Naive thymus-derived CD4-positive, alpha-beta T cell (primary cell): Measurements from ENCODE around the gene COL9A3. TPM values are rescaled to one million over a fixed set of nuclear protein-coding genes. Genes with fewer than 3 reads are reported as not detected.
A peak's percentile ranks its signal among the peaks of the same experiment; 100 is the strongest.

Source experiments
- ATAC-seq: fragments of 150-1000 bp; cut with Tn5 transposase; 2 replicates; pipeline ENCODE4 v1.10.0; 2021; ENCODE audit warnings: mild to moderate bottlenecking, moderate library complexity
- CTCF ChIA-PET: fragments of 350-600 bp; sonication (Branson Sonifier 250); formaldehyde crosslinking; loops from one replicate; lab custom pipeline; 2021; ENCODE audit warnings: antibody characterized with exemption; lab: Charles Lee
- POLR2A ChIA-PET: fragments of 350-600 bp; sonication (Branson Sonifier 250); formaldehyde crosslinking; loops from one replicate; lab custom pipeline; 2021; ENCODE audit warnings: antibody characterized with exemption, inconsistent platforms; lab: Charles Lee
- DNase-seq, 9 donors: peaks; one replicate each; pipeline versions ENCODE4 v3.0.0 to v3.0.0-alpha.2; 2020 to 2022; ENCODE audit warnings: mixed read lengths in 1 of 9
- H3K27ac ChIP-seq: one replicate; pipeline ENCODE4 v1.7.0; 2013; ENCODE audit warnings: mild to moderate bottlenecking, low read depth, low read length, moderate library complexity
- H3K27me3 ChIP-seq, 2 donors: one replicate each; pipeline ENCODE4 v1.7.0; 2013; ENCODE audit warnings: low read length in 2 of 2, mild to moderate bottlenecking in 2 of 2, moderate library complexity in 2 of 2; ENCODE audit not compliant: control insufficient read depth in 2 of 2, insufficient read depth in 2 of 2
- H3K36me3 ChIP-seq, 3 experiments: 1 replicate in 2 of 3; 2 replicates in 1 of 3; pipeline ENCODE4 v1.7.0; 2013; ENCODE audit warnings: low read length in 3 of 3, mild to moderate bottlenecking in 3 of 3, moderate library complexity in 1 of 3; ENCODE audit not compliant: insufficient read depth in 3 of 3, control insufficient read depth in 2 of 3
- H3K4me1 ChIP-seq, 2 donors: one replicate each; pipeline ENCODE4 v1.7.0; 2013; ENCODE audit warnings: low read length in 2 of 2, mild to moderate bottlenecking in 2 of 2, moderate library complexity in 1 of 2; ENCODE audit not compliant: control insufficient read depth in 2 of 2, insufficient read depth in 2 of 2
- H3K4me3 ChIP-seq: 2 replicates; pipeline ENCODE4 v1.7.0; 2013; ENCODE audit warnings: mild to moderate bottlenecking, low read length
- H3K9me3 ChIP-seq, 3 experiments: 1 replicate in 2 of 3; 2 replicates in 1 of 3; pipeline ENCODE4 v1.7.0; 2013; ENCODE audit warnings: low read length in 3 of 3; ENCODE audit not compliant: control insufficient read depth in 2 of 3
- H3K27ac Mint-ChIP-seq, 9 donors: one replicate each; pipeline ENCODE4 v1.8.0; 2020 to 2022; ENCODE audit warnings: mixed read lengths in 9 of 9, mild to moderate bottlenecking in 8 of 9, moderate library complexity in 5 of 9, inconsistent platforms in 2 of 9
- H3K27me3 Mint-ChIP-seq, 5 donors: one replicate each; pipeline ENCODE4 v1.8.0; 2021 to 2022; ENCODE audit warnings: mixed read lengths in 5 of 5, mild to moderate bottlenecking in 1 of 5
- H3K36me3 Mint-ChIP-seq, 5 donors: one replicate each; pipeline ENCODE4 v1.8.0; 2020 to 2022; ENCODE audit warnings: mixed read lengths in 5 of 5, mild to moderate bottlenecking in 3 of 5, inconsistent platforms in 1 of 5
- H3K4me1 Mint-ChIP-seq, 7 donors: one replicate each; pipeline ENCODE4 v1.8.0; 2020 to 2022; ENCODE audit warnings: mixed read lengths in 7 of 7, mild to moderate bottlenecking in 3 of 7, inconsistent platforms in 1 of 7
- H3K4me3 Mint-ChIP-seq, 10 donors: one replicate each; pipeline ENCODE4 v1.8.0; 2020 to 2022; ENCODE audit warnings: mild to moderate bottlenecking in 10 of 10, mixed read lengths in 10 of 10, moderate library complexity in 6 of 10, inconsistent platforms in 2 of 10
- H3K9me3 Mint-ChIP-seq, 11 donors: one replicate each; pipeline ENCODE4 v1.8.0; 2020 to 2022; ENCODE audit warnings: mixed read lengths in 11 of 11, mild to moderate bottlenecking in 4 of 11, inconsistent platforms in 1 of 11, moderate library complexity in 1 of 11
- intact Hi-C, 2 donors: fragments of 100-400 bp; cut with micrococcal nuclease; formaldehyde crosslinking; loops; one replicate each; pipeline ENCODE4 v1.15.1; 2023
- polyA plus RNA-seq, 2 donors: library from polyadenylated mRNA; unstranded; fragments of 300-500 nt; fragmentation: Illumina TruSeq; gene quantifications; one replicate each; pipeline ENCODE4 v1.2.3, GENCODE V29; 2021
- total RNA-seq, 6 experiments: library from RNA in 5 of 6; stranded (reverse) in 5 of 6; gene quantifications; 1 replicate in 5 of 6; 2 replicates in 1 of 6; pipeline ENCODE4 v1.2.3 and lab custom pipeline; 2021 to 2026

The COL9A3 gene
- total and polyA plus RNA-seq, 7 experiments from 2014 or later = 0.32 to 0.59 TPM; not detected in 5

GRCh38 chr20:62830251-62830650, 13.4 kb downstream of the COL9A3 start:
- no peaks in the 10 kb centered on the region for H3K36me3 Mint-ChIP-seq
- H3K27ac Mint-ChIP-seq = no peak overlapping the region
- peaks cover 0 to 3% (median 0%) of the 10 kb centered on the region in 5 donors for H3K27me3 Mint-ChIP-seq
- Histone ChIP-seq H3K4me3 (no peak overlapping the region), H3K9me3 (no peaks in the 10 kb centered on the region), H3K27me3 (no peaks in the 10 kb centered on the region), H3K4me1 (no peaks in the 10 kb centered on the region), H3K36me3 (no peaks in the 10 kb centered on the region), H3K27ac (no peak overlapping the region)
- ChIA-PET POLR2A (no interaction called here), CTCF (no interaction called here)
- H3K4me3 Mint-ChIP-seq = no peak overlapping the region
- DNase-seq = no peak
- intact Hi-C loops = no loop called here
- H3K9me3 Mint-ChIP-seq = no peaks in the 10 kb centered on the region
- H3K4me1 Mint-ChIP-seq = peaks cover 0 to 16% (median 12%) of the 10 kb centered on the region in 7 donors
- no peak for ATAC-seq

- ChIA-PET POLR2A (no interaction called here), CTCF (no interaction called here)
- Histone ChIP-seq H3K4me3 (no peak overlapping the region), H3K9me3 (no peaks in the 10 kb centered on the region), H3K4me1 (no peaks in the 10 kb centered on the region), H3K36me3 (no peaks in the 10 kb centered on the region), H3K27me3 (no peaks in the 10 kb centered on the region), H3K27ac (no peak overlapping the region)
- intact Hi-C loops = no loop called here
- Mint-ChIP-seq H3K36me3 (no peaks in the 10 kb centered on the region), H3K27ac (no peak overlapping the region), H3K4me1 (peaks cover 0 to 16% (median 12%) of the 10 kb centered on the region in 7 donors), H3K9me3 (no peaks in the 10 kb centered on the region), H3K4me3 (no peak overlapping the region), H3K27me3 (peaks cover 0 to 5% (median 0%) of the 10 kb centered on the region in 5 donors)
- DNase-seq = no peak
- no peak for ATAC-seq
Measured at GRCh38 chr20:62830821-62831220, 14.0 kb downstream of the COL9A3 start.

DNA sequence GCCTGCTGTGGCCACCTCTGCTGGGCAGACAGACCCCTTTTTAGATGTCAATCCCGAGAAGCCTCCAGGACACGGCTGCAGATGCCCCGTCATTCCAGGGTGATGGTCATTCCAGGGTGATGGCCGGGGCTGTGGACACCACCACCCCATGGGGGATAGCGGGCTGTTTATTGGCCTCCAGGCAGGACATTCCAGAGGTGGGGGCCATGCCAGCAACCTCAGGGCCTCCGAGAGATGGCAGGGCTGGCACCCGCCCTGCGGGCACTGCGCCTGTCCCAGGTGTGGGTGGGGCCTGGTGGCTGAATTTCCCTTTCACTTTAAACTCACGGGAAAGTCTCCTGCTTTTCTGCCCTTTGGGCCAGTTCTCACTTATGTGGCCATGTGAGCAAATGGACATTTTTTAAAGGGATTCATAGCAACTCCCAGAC, 14.5 kb downstream of the COL9A3 start:
- peaks cover 0 to 16% (median 12%) of the 10 kb centered on the region in 7 donors for H3K4me1 Mint-ChIP-seq
- H3K27ac Mint-ChIP-seq = peak overlapping the region in 1 of 9 donors; percentile 21
- Histone ChIP-seq H3K9me3 (no peaks in the 10 kb centered on the region), H3K27me3 (no peaks in the 10 kb centered on the region), H3K36me3 (no peaks in the 10 kb centered on the region), H3K4me1 (no peaks in the 10 kb centered on the region), H3K27ac (no peak overlapping the region), H3K4me3 (no peak overlapping the region)
- no peaks in the 10 kb centered on the region for H3K9me3 Mint-ChIP-seq
- CTCF ChIA-PET = no interaction called here
- POLR2A ChIA-PET = no interaction called here
- no peaks in the 10 kb centered on the region for H3K36me3 Mint-ChIP-seq
- no peak for DNase-seq
- intact Hi-C loops = no loop called here
- no peak for ATAC-seq
- no peak overlapping the region for H3K4me3 Mint-ChIP-seq
- H3K27me3 Mint-ChIP-seq = peaks cover 0 to 5% (median 0%) of the 10 kb centered on the region in 5 donors

- DNase-seq (no peak), ATAC-seq (no peak)
- Mint-ChIP-seq H3K27ac (peak overlapping the region in 2 of 9 donors; percentile 21 to 22), H3K36me3 (no peaks in the 10 kb centered on the region), H3K9me3 (no peaks in the 10 kb centered on the region), H3K4me1 (peaks cover 0 to 16% (median 12%) of the 10 kb centered on the region in 7 donors), H3K4me3 (no peak overlapping the region), H3K27me3 (peaks cover 0 to 5% (median 0%) of the 10 kb centered on the region in 5 donors)
- Histone ChIP-seq H3K4me1 (no peaks in the 10 kb centered on the region), H3K36me3 (no peaks in the 10 kb centered on the region), H3K4me3 (no peak overlapping the region), H3K27ac (no peak overlapping the region), H3K9me3 (no peaks in the 10 kb centered on the region), H3K27me3 (no peaks in the 10 kb centered on the region)
- ChIA-PET CTCF (no interaction called here), POLR2A (no interaction called here)
- intact Hi-C loops = no loop called here
Measured at GRCh38 chr20:62831854-62832211, 15.0 kb downstream of the COL9A3 start.

DNA sequence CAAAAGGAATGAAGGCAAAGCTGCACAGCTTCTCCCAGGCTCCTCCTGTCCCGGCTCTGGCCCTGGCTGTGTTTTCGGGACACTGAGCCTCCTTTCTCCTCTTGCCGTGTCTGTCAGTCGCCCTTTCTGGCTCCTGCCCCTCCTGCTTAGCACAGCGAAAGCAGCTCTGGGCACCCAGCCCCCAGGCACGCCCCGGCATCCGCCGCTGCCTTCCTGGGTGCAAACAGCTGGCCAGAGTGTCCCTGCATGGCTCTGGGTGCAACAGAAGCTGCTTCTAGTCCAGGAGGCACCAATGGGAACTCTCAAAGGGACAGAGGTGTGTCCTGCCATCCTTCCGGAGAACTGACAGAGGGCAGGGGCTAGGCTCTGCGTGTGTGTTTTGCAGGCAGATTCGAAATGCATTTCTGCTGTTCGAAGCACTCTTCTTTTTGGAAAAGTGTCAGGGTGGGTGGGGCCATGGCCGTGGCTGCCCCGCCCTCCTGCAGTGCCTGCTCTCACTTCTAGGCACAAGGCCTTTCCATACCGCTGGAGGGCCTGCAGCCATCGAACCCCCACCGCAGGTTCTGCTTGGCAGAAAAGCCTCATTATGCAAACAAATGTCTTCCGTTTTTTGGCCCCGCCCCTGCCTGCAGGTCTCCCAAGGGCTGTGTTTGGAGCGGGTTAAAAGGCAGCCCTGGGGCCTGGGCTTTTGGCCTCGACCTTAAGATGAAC, 15.5 kb downstream of the COL9A3 start:
- Histone ChIP-seq H3K27me3 (no peaks in the 10 kb centered on the region), H3K4me1 (no peaks in the 10 kb centered on the region), H3K9me3 (no peaks in the 10 kb centered on the region), H3K4me3 (no peak overlapping the region), H3K27ac (no peak overlapping the region), H3K36me3 (no peaks in the 10 kb centered on the region)
- H3K4me1 Mint-ChIP-seq = peaks cover 0 to 16% (median 12%) of the 10 kb centered on the region in 7 donors
- DNase-seq (no peak), ATAC-seq (peak; percentile 24)
- no peaks in the 10 kb centered on the region for H3K9me3 Mint-ChIP-seq
- intact Hi-C loops = no loop called here
- ChIA-PET POLR2A (no interaction called here), CTCF (interaction anchor here (0.7 kb wide), 1 partner anchor 196 kb away, joined by 3 read pairs; no protein-coding TSS in a partner anchor)
- H3K27ac Mint-ChIP-seq = peak overlapping the region in 3 of 9 donors; percentile 43 to 79 (median 72)
- H3K36me3 Mint-ChIP-seq = no peaks in the 10 kb centered on the region
- peak overlapping the region in 4 of 10 donors; percentile 2 to 52 (median 34) for H3K4me3 Mint-ChIP-seq
- peaks cover 0 to 5% (median 0%) of the 10 kb centered on the region in 5 donors for H3K27me3 Mint-ChIP-seq

- peaks cover 0 to 16% (median 12%) of the 10 kb centered on the region in 7 donors for H3K4me1 Mint-ChIP-seq
- no peaks in the 10 kb centered on the region for H3K36me3 ChIP-seq
- H3K36me3 Mint-ChIP-seq = no peaks in the 10 kb centered on the region
- H3K4me3 Mint-ChIP-seq = peak overlapping the region in 3 of 10 donors; percentile 2 to 49 (median 19)
- intact Hi-C loops = no loop called here
- no peaks in the 10 kb centered on the region for H3K9me3 Mint-ChIP-seq
- H3K27me3 ChIP-seq = no peaks in the 10 kb centered on the region
- ChIA-PET POLR2A (no interaction called here), CTCF (interaction anchor here (0.7 kb wide), 1 partner anchor 196 kb away, joined by 3 read pairs; no protein-coding TSS in a partner anchor)
- H3K27me3 Mint-ChIP-seq = peaks cover 0 to 5% (median 0%) of the 10 kb centered on the region in 5 donors
- no peak overlapping the region for H3K27ac ChIP-seq
- H3K4me3 ChIP-seq = no peak overlapping the region
- DNase-seq (no peak), ATAC-seq (no peak)
- H3K4me1 ChIP-seq = no peaks in the 10 kb centered on the region
- H3K9me3 ChIP-seq = no peaks in the 10 kb centered on the region
- peak overlapping the region in 4 of 9 donors; percentile 23 to 79 (median 56) for H3K27ac Mint-ChIP-seq
Measured at GRCh38 chr20:62832951-62833391, 16.1 kb downstream of the COL9A3 start.
